GM18519 (cell line): ENCODE results near the gene LPIN1.
"Not testable (repeated sequence)": the region's sequence is repeated elsewhere in the genome, so short reads cannot be mapped to it uniquely, and the experiment has no call there.

Experiments used
- ATAC-seq: cut with Tn5 transposase; IDR thresholded peaks from one replicate; pipeline ENCODE4 v1.9.1; 2021; ENCODE audit warnings: mild to moderate bottlenecking, moderate library complexity; ENCODE audit not compliant: unreplicated experiment, low FRiP score

Gene LPIN1

GRCh38 chr2:11713815-11714214 lies 32.6 kb upstream of the LPIN1 start:
- ATAC-seq: no peak

- ATAC-seq: no peak
Observed at GRCh38 chr2:11715987-11716652, 30.3 kb upstream of the LPIN1 start.

GRCh38 chr2:11716689-11717321 lies 29.6 kb upstream of the LPIN1 start:
- no peak for ATAC-seq

GRCh38 chr2:11717623-11718022 lies 28.8 kb upstream of the LPIN1 start:
- no peak for ATAC-seq

GRCh38 chr2:11718606-11719005 lies 27.8 kb upstream of the LPIN1 start:
- ATAC-seq: no peak

DNA sequence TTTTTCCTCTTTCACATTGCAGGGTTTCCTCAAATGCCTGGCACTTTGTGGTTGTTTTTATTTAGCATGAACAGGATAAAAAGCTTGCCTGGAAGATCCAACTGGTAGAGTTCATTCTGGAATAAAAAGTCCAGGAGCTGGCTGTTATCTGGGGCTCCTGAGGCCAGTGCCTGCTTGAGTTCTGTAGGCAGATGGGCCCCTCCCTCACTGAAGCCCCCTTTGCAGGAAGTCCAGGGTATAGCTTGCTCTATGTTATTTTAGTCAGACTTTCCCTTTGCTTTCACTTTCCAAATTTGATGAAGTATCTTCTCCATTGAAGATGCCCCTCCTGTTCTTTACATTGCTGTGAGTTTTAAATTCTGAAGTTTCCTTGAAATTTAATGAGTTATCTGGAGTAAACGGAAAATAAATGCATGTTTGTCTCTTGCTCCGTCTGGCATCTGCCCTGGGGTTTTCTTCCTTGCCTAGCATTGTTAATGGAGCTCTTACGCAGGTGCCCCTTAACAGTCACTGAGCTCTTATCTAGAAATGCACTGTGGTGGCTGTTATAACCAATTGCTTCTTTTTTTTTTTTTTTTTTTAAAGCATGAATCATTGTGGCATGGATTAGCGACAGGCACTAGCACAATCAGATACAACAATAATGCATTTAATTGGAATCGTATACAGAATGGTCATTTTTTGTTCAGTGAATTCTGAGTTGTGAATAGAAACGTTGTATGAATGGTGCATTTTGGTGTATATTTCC lies 27.0 kb upstream of the LPIN1 start:
- ATAC-seq: no peak

GRCh38 chr2:11720752-11721151 lies 25.7 kb upstream of the LPIN1 start:
- ATAC-seq: no peak

GRCh38 chr2:11722292-11723060 lies 24.0 kb upstream of the LPIN1 start:
- no peak for ATAC-seq

GRCh38 chr2:11723061-11723371 lies 23.4 kb upstream of the LPIN1 start:
- ATAC-seq: no peak

DNA sequence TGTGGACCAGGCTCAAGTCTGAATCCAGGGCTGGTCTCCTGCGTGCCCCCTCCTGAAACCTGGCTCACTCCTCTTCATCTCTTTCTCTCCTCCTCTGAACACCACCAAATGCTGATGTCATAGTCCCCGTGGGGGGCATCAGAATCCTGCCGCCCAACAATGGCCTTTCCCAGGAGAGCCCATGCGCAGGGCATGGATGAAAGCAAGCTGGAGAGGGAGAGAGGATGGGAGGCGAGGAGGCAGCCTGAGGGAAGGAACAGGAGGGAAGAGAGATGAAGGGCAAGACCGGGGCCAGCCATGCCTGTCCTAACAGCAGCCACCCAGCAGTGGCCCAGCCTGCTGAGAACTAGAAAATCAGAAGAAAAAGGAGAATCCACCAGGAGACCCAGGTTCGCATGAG lies 22.3 kb upstream of the LPIN1 start:
- ATAC-seq: no peak

GRCh38 chr2:11726384-11726783 lies 20.0 kb upstream of the LPIN1 start:
- ATAC-seq: no peak

DNA sequence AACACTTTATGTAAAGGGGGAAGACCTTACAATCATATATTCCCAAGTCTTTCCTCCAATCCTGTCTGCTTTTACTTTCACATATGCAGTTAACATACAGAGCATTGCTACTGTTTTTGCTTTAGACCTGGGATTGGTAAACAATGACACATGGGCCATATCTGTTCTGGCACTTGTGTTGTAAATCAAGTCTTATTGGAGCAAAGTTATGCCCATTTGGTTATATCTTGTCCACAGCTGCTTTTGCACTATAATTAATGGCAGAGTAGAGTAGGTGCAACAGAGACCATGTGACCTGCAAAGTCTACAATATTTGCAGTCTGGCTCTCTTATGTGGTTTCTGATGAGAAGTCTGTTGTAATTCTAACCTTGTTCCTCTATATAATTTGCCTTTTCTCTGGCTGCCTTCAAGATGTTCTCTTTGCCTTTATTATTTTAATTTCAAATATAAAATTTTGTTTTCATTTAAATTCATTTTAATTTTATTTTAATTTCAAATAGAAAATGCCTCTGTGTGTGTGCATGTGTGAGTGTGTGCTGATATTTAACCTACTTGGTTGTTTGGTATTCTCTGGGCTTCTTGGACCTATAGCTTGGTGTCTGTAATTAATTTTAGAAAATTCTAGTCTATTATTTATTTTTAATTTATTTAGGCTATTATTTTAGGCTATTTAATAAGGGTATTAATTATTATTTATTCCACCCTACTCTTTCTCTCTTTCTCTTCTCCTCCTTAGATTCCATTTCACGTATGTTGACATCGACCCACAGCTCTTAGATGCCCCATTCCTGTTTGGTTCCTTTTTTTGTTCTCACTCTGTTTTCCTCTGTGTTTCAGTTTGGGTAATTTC lies 16.8 kb upstream of the LPIN1 start:
- no peak for ATAC-seq

- not testable (repeated sequence) for ATAC-seq
Observed at GRCh38 chr2:11731214-11731984, 15.0 kb upstream of the LPIN1 start.

- no peak for ATAC-seq
Observed at GRCh38 chr2:11732587-11732986, 13.8 kb upstream of the LPIN1 start.

- not testable (repeated sequence) for ATAC-seq
Observed at GRCh38 chr2:11737852-11738251, 8.6 kb upstream of the LPIN1 start.

DNA sequence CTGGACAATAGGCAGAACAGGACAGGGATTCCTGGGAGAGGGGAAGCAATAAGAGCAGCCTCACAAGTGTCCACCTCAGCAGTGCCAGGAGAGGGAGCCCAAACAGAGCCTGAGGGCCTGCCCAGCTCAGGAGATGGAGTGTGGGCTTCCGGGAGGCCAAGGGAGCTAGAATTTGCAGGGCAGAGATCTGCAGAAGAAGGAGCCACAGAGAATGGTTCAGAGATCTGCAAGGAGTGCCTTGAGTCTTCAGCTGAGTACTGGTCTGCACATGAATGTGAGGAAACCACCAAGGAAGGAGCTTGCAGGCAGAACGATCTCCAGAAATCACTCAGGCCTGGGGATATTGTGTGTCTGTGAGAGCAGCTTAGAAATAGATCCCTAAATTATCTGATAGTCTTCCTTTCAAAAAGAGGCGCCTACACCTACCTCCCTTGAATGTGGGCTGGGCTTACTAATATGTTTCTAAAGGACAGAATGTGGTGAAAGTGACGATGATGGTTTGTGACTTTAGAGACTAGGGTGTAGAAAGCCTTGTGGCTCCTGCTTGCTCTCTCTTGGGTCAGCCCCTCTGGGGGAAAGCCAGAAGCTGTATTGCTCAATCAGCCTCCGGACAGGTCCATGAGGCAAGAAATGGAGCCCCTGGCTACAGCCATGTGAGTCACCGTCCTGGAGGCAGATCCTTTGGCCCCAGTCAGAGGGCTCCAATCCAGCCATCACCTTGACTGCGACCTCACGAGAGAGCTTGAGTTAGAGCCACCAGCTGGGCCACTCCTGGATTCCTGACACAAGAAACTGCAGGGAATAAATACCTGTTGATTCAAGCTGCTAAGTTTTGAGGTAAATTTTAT lies 7.6 kb upstream of the LPIN1 start:
- ATAC-seq: no peak

DNA sequence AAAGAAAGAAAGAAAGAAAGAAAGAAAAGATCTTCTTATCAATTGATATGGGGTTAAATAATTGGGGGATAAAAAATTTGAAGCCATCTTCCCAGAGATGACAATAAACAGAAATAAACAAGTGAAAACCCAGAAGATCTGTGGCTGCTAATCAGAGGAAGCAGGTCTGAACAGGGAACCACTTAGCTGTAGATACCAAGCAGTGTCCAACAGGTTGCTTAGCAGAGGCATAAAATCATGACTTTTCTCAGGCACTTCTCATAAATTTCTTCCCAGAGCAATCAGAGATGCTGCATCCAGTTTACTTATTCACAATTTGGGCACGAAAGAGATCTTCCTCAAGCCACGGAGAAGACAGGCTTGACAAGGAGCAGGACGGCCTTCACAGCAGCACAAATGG lies 5.7 kb upstream of the LPIN1 start:
- no peak for ATAC-seq

DNA sequence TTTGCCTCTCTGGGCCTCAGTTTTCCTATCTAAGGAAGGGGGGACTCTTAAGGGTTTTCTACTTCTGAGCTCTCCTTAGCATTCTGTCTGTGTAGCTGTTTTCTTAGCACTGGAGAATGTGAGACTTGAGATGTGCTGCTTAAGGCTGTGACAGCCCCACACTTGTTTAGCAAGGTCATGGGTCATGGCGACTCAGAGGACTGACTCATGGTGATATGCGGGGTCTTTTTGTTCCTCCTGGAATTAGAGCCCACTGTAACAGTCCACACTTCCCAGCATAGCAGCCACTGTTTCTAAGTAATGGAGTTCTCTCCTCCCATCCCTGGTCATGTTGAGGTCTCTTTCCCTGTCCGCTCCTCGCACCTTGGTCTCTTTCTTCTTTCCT lies 4.1 kb upstream of the LPIN1 start:
- no peak for ATAC-seq
